ENCODE measurements around the gene LRRC55. TPM values are rescaled to one million over a fixed set of nuclear protein-coding genes. Genes with fewer than 3 reads are reported as not detected.

Gene LRRC55
- total and polyA plus RNA-seq, 2 experiments from 2014 or later = 0.10 TPM; not detected in 1

- H3K4me1 ChIP-seq (ENCODE audit: insufficient read depth) = no peaks in the 10 kb centered on the region
- H3K36me3 ChIP-seq (replicated peaks; ENCODE audit: insufficient read depth, low read depth) = no peaks in the 10 kb centered on the region
- H2AFZ ChIP-seq = no peak overlapping the region
- H3K79me2 ChIP-seq = no peaks in the 10 kb centered on the region
- no peaks in the 10 kb centered on the region for H3K9me3 ChIP-seq (ENCODE audit: low read depth)
- no peaks in the 10 kb centered on the region for H4K20me1 ChIP-seq (ENCODE audit: insufficient read depth, poor library complexity, severe bottlenecking)
- H3K27ac ChIP-seq = no peak overlapping the region
- H3K9me2 ChIP-seq (replicated peaks; ENCODE audit: insufficient read depth) = no peaks in the 10 kb centered on the region
- TF ChIP-seq, protein P1, sequence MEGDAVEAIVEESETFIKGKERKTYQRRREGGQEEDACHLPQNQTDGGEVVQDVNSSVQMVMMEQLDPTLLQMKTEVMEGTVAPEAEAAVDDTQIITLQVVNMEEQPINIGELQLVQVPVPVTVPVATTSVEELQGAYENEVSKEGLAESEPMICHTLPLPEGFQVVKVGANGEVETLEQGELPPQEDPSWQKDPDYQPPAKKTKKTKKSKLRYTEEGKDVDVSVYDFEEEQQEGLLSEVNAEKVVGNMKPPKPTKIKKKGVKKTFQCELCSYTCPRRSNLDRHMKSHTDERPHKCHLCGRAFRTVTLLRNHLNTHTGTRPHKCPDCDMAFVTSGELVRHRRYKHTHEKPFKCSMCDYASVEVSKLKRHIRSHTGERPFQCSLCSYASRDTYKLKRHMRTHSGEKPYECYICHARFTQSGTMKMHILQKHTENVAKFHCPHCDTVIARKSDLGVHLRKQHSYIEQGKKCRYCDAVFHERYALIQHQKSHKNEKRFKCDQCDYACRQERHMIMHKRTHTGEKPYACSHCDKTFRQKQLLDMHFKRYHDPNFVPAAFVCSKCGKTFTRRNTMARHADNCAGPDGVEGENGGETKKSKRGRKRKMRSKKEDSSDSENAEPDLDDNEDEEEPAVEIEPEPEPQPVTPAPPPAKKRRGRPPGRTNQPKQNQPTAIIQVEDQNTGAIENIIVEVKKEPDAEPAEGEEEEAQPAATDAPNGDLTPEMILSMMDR (IDR thresholded peaks at IDR 0.05; ENCODE audit: poor library complexity) = no peak
- TF ChIP-seq EZH2 (IDR thresholded peaks at IDR 0.05; ENCODE audit: borderline replicate concordance) (no peak), EZH2phosphoT487 (IDR thresholded peaks at IDR 0.05; ENCODE audit: low read depth, severe bottlenecking, unreplicated experiment) (no peak)
- no peak overlapping the region for H3K4me2 ChIP-seq
- no peaks in the 10 kb centered on the region for H3K27me3 ChIP-seq
- no peak overlapping the region for H3K4me3 ChIP-seq
- 96% methylated on average over 3 of the region's 3 CpGs for WGBS (ENCODE audit: low lambda C conversion rate, missing lambda C conversion rate)
- no peak for DNase-seq (ENCODE audit: low spot score)
Observed at GRCh38 chr11:57135020-57135751, 46.6 kb upstream of the LRRC55 start.

- Histone ChIP-seq H3K4me2 (no peak overlapping the region), H4K20me1 (ENCODE audit: insufficient read depth, poor library complexity, severe bottlenecking) (no peaks in the 10 kb centered on the region), H3K4me3 (no peak overlapping the region), H3K9me2 (replicated peaks; ENCODE audit: insufficient read depth) (no peaks in the 10 kb centered on the region), H3K4me1 (ENCODE audit: insufficient read depth) (no peaks in the 10 kb centered on the region), H3K27me3 (no peaks in the 10 kb centered on the region), H3K79me2 (no peaks in the 10 kb centered on the region), H3K27ac (no peak overlapping the region), H2AFZ (no peak overlapping the region), H3K9me3 (ENCODE audit: low read depth) (no peaks in the 10 kb centered on the region), H3K36me3 (replicated peaks; ENCODE audit: insufficient read depth, low read depth) (no peaks in the 10 kb centered on the region)
- WGBS (ENCODE audit: low lambda C conversion rate, missing lambda C conversion rate) = 47% methylated on average over 2 of the region's 2 CpGs
- TF ChIP-seq EZH2phosphoT487 (IDR thresholded peaks at IDR 0.05; ENCODE audit: low read depth, severe bottlenecking, unreplicated experiment) = no peak
- DNase-seq (ENCODE audit: low spot score) = no peak
Observed at GRCh38 chr11:57140568-57140967, 41.2 kb upstream of the LRRC55 start.

DNA sequence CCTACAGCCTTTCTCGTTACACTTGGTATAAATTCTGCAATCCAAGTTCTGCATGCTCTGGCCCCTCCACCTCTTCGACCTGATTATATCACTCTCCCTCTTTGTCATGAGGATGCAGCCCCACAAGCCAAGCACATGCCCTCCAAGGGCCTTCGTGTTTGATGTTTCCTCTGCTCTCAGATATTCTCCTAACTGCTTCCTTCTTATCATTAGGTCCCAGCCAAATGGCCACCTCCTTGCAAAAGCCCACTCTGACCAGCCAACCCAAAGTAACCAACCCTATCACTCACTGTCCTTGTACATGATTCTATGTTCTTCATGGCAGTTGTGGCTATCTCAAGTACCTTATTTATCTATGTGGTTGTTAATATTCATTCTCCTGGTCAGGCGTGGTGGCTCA is 38.3 kb upstream of the LRRC55 start:
- no peaks in the 10 kb centered on the region for H3K36me3 ChIP-seq (replicated peaks; ENCODE audit: insufficient read depth, low read depth)
- H3K27me3 ChIP-seq = no peaks in the 10 kb centered on the region
- WGBS (ENCODE audit: low lambda C conversion rate, missing lambda C conversion rate) = 96% methylated on average over 4 of the region's 4 CpGs
- no peaks in the 10 kb centered on the region for H3K9me3 ChIP-seq (ENCODE audit: low read depth)
- H3K79me2 ChIP-seq = no peaks in the 10 kb centered on the region
- no peak overlapping the region for H3K4me2 ChIP-seq
- H3K4me1 ChIP-seq (ENCODE audit: insufficient read depth) = no peaks in the 10 kb centered on the region
- H3K4me3 ChIP-seq = no peak overlapping the region
- H3K9me2 ChIP-seq (replicated peaks; ENCODE audit: insufficient read depth) = no peaks in the 10 kb centered on the region
- no peak overlapping the region for H3K27ac ChIP-seq
- H2AFZ ChIP-seq = no peak overlapping the region
- H4K20me1 ChIP-seq (ENCODE audit: insufficient read depth, poor library complexity, severe bottlenecking) = no peaks in the 10 kb centered on the region
- TF ChIP-seq EZH2phosphoT487 (IDR thresholded peaks at IDR 0.05; ENCODE audit: low read depth, severe bottlenecking, unreplicated experiment) (no peak), EZH2 (IDR thresholded peaks at IDR 0.05; ENCODE audit: borderline replicate concordance) (no peak)
- TF ChIP-seq, protein P1 (IDR thresholded peaks at IDR 0.05; ENCODE audit: poor library complexity) = no peak
- no peak for DNase-seq (ENCODE audit: low spot score)

GRCh38 chr11:57144075-57144474 is 37.7 kb upstream of the LRRC55 start:
- Histone ChIP-seq H3K36me3 (replicated peaks; ENCODE audit: insufficient read depth, low read depth) (no peaks in the 10 kb centered on the region), H3K4me3 (no peak overlapping the region), H3K9me3 (ENCODE audit: low read depth) (no peaks in the 10 kb centered on the region), H2AFZ (no peak overlapping the region), H3K4me1 (ENCODE audit: insufficient read depth) (no peaks in the 10 kb centered on the region), H3K27me3 (no peaks in the 10 kb centered on the region), H3K9me2 (replicated peaks; ENCODE audit: insufficient read depth) (no peaks in the 10 kb centered on the region), H3K79me2 (no peaks in the 10 kb centered on the region), H3K27ac (no peak overlapping the region), H4K20me1 (ENCODE audit: insufficient read depth, poor library complexity, severe bottlenecking) (no peaks in the 10 kb centered on the region), H3K4me2 (no peak overlapping the region)
- WGBS (ENCODE audit: low lambda C conversion rate, missing lambda C conversion rate) = 56% methylated on average over 5 of the region's 5 CpGs
- DNase-seq (ENCODE audit: low spot score) = no peak
- TF ChIP-seq EZH2phosphoT487 (IDR thresholded peaks at IDR 0.05; ENCODE audit: low read depth, severe bottlenecking, unreplicated experiment) (no peak), EZH2 (IDR thresholded peaks at IDR 0.05; ENCODE audit: borderline replicate concordance) (no peak)
- TF ChIP-seq, protein P1 (IDR thresholded peaks at IDR 0.05; ENCODE audit: poor library complexity) = no peak

Data from hepatocyte (in vitro differentiated cells).